Omental fat pad (tissue), 4 donors: ENCODE measurements around the gene ZNF511. TPM values are rescaled to one million over a fixed set of nuclear protein-coding genes. Genes with fewer than 3 reads are reported as not detected.

ENCODE experiments used
- ATAC-seq: fragments of 150-250 bp; one replicate; pipeline ENCODE4 v1.9.1; 2016; ENCODE audit warnings: mild to moderate bottlenecking, moderate library complexity; ENCODE audit not compliant: low FRiP score
- DNase-seq: peaks from one replicate; pipeline ENCODE4 v3.0.0-alpha.2; 2019; ENCODE audit warnings: low spot score
- total RNA-seq, 4 donors: library from RNA; depleted of rRNA; stranded (reverse); fragments of >200 nt; gene quantifications; one replicate each; pipeline ENCODE4 v1.1.0, GENCODE V29; 2016
- TF ChIP-seq, protein P1 (sequence below), 3 donors: fragments of 450-650 bp; IDR thresholded peaks; one replicate each; pipeline ENCODE4 v1.5.1; 2016 to 2017; ENCODE audit warnings: antibody characterized with exemption in 3 of 3, mild to moderate bottlenecking in 3 of 3, moderate library complexity in 2 of 3

Gene ZNF511
- total RNA-seq, 4 donors from 2014 or later: 19.3 to 40.2 (median 23.3) TPM

DNA sequence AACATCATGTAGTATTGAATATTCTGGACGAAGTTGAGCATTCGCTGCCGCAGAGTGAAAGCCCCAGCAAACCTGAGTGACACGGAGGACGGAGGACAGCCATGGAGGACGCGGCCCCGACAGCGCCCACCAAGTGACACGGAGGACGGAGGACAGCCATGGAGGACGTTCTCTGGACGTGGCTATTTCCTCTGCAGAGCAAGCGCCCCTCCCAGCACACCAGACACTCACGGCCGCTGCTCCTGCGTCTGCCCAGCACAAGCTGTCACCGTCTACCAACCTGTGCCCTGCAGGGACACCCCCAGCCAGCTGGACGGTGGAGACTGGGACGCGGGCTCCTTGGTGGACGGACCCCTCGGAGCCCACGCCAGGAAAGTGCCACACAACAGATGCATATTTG, 24.8 kb upstream of the ZNF511 start:
- DNase-seq: no peak
- no peak for ATAC-seq
- TF ChIP-seq, protein P1, sequence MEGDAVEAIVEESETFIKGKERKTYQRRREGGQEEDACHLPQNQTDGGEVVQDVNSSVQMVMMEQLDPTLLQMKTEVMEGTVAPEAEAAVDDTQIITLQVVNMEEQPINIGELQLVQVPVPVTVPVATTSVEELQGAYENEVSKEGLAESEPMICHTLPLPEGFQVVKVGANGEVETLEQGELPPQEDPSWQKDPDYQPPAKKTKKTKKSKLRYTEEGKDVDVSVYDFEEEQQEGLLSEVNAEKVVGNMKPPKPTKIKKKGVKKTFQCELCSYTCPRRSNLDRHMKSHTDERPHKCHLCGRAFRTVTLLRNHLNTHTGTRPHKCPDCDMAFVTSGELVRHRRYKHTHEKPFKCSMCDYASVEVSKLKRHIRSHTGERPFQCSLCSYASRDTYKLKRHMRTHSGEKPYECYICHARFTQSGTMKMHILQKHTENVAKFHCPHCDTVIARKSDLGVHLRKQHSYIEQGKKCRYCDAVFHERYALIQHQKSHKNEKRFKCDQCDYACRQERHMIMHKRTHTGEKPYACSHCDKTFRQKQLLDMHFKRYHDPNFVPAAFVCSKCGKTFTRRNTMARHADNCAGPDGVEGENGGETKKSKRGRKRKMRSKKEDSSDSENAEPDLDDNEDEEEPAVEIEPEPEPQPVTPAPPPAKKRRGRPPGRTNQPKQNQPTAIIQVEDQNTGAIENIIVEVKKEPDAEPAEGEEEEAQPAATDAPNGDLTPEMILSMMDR (IDR thresholded peaks at IDR 0.05): no peak

DNA sequence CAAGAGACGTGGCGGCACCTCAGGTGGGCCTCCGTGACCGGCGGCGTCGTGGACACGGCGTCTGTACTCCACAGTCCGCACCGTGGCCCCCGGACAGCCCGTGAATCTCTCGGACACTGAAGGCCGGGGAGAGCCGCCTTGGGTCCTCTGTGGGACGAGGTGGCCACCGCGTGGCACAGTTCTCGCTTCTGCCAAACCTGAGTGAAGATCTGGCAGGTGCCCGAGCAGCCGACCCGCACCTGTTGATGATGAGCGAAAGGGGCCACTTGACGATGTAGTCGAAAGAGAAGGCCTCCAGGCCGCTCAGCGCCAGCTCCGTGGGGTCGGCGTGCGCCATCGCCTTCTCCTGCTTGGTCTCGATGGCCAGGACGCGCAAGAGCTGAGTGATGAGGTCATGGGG, 23.5 kb upstream of the ZNF511 start:
- ATAC-seq (no peak), DNase-seq (no peak)
- TF ChIP-seq, protein P1 (IDR thresholded peaks at IDR 0.05): no peak

DNA sequence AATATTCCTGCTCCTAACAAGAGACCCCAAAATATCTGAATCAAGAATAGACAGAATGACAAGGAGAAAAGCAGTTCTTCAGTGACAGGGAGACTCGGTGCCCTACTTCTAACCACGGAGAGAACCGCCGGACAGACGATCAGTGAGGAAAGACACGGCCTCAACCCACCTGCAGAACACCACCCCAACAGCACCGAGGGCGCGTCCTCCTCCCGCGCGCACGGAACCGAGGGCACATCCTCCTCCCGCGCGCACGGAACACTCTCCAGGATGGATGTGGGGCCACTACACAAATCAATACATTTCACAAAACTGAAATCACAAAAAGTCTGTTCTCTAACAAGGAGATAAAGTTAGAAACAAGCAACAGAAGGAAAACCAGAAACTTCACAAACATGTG, 22.3 kb upstream of the ZNF511 start:
- ATAC-seq (no peak), DNase-seq (no peak)
- TF ChIP-seq, protein P1 (IDR thresholded peaks at IDR 0.05): no peak

DNA sequence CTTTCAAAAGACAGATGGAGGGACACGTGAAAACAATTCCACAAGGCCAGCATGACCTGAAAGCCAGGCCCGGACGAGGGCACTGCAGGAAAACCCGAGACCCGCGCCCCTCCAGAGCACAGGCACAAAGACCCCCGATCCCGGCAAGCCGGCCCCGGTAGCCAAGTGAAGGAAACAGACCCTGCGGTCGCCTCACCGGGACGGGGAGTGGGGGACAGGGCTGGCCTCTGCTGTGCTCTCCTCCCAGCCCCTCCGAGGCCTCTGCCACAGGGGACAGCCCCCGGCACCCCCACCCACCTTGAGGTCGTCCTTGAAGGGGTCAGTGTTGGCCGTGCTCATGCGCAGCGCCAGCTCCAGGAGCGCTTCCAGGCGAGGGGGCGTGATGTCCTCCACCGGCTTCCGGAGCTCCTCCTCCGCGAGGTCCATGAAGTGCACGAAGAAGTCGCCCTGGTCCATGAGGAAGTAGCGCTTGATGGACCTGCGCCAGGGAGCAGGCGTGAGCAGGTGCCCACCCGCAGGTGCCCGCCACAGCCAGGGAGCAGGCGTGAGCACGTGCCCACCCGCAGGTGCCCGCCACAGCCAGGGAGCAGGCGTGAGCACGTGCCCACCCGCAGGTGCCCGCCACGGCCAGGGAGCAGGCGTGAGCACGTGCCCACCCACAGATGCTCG, 20.7 kb upstream of the ZNF511 start:
- TF ChIP-seq, protein P1 (IDR thresholded peaks at IDR 0.05): no peak
- ATAC-seq (no peak), DNase-seq (no peak)

DNA sequence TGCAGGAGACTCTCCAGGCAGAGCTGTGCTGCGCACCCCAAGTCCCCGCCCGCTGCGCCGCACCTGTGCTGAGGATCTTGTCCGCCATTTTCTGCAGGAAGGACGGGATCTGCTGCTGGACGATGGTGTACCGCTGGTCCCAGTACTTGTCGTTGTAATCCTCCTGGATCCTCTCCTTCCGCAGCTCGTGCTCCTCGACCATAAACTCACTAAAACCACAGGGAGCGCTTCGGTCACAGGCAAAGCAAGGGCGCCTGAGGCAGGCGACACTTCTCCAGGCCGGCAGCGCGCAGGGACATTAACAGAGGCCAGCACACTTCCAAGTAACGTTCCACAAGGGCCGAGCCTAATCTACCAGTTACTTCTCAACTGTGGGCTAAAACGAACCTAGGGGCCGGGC, 19.0 kb upstream of the ZNF511 start:
- TF ChIP-seq, protein P1 (IDR thresholded peaks at IDR 0.05): no peak
- no peak for ATAC-seq
- DNase-seq: no peak

DNA sequence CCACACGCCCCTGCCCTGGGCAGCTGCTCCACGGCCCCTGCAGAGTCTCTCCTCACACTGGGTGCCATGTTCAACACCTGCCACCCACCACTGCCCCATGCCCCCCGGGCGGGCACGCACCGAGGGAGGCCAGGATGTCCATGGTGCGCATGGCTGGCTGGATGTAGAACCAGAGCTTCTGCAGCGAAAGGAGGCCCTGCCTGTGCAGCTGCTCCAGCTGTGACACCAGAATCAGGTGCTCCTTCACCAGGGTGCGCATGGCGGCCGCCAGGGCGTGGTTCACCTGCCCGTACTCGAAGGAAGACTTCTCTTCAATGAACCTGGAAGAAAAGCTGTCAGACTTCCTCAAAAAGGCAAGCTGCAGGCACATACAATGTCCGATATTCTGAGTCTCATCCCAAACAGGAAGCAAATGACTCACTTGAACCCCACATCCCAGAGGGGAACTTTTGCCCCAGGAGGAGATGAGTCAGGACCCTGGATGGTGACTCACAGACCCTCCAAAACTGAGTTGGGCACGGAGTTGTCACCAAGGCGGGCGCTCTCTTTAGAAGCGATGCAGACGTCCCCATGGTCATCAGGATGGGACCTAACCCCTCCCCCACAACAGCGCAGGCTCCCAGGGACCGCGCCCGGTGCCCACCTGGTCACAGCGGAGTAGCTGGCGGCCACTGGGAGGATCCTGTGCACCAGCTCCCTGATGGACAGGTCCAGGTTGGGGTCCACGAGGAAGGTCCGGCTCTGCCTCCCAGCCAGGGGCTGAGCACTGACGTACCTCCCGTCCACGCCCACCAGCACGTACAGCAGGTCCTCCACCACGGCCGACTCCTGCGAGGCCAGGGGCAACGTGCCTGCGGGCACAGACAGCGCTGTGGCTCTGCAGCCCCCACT, 15.6 kb upstream of the ZNF511 start:
- DNase-seq: no peak
- ATAC-seq: no peak
- TF ChIP-seq, protein P1 (IDR thresholded peaks at IDR 0.05): no peak

DNA sequence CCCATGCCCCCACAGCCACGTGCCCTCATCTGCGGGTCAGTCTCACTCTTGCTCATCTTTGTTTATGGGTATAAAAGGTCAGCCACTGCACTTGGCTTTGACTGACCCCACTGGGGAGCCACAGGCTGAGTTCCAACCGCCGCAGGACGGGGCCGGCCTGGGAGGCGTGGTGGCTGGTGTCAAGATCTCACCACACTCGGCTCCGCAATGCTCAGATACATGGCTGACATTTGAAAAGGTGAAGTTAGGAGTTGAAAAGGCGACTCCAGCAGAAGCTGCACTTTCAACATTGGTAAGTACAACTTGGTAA, 14.9 kb upstream of the ZNF511 start:
- ATAC-seq (no peak), DNase-seq (no peak)
- TF ChIP-seq, protein P1 (IDR thresholded peaks at IDR 0.05): no peak
